Stimulated activated CD4-positive, alpha-beta T cell treated with anti-CD3 and anti-CD28 coated beads, Interleukin-12 subunit alpha, Interleukin-12 subunit beta, amount 100 ng/mL, for 4 hours (primary cell): Measurements from ENCODE around the gene FAM3D.

Experiments used
- DNase-seq: peaks from one replicate; pipeline ENCODE4 v3.0.0-alpha.2; 2020

FAM3D gene

DNA sequence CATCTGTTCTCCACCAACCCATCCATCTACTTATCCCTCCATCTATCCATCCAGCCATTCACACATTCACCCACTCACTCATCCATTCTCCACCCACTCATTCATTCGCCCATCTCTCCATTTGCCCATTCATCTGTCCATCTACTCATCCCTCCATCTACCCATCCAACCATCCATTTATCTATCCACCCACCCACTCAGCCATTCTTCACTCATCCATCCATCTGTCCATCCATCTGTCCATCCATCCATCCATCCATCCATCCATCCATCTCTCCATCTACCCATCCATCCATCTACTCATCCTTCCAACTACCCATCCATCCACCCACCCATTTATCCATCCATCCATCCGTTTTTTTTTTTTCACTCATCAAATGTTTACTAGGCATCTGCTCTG is 13.9 kb downstream of the FAM3D start:
- DNase-seq, result no peak

DNA sequence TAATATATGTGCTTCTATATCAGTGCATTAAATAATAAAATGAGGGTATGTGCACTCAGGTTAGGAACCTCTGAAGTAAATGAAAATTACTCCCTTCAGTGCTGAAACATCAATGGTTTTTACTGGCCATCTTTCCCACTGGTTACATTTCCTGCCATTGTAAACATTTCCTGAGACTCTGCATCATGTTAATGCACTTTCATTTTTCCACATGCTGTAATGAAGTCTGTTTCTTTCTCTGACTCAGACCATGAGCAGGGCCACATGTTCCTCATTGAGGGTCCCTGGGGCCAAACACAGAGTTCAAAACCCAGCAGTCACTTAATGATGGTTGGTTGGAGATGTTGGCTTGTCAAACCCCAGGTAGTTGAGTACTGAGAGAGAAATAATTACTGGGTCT is 15.3 kb downstream of the FAM3D start:
- DNase-seq, result no peak

DNA sequence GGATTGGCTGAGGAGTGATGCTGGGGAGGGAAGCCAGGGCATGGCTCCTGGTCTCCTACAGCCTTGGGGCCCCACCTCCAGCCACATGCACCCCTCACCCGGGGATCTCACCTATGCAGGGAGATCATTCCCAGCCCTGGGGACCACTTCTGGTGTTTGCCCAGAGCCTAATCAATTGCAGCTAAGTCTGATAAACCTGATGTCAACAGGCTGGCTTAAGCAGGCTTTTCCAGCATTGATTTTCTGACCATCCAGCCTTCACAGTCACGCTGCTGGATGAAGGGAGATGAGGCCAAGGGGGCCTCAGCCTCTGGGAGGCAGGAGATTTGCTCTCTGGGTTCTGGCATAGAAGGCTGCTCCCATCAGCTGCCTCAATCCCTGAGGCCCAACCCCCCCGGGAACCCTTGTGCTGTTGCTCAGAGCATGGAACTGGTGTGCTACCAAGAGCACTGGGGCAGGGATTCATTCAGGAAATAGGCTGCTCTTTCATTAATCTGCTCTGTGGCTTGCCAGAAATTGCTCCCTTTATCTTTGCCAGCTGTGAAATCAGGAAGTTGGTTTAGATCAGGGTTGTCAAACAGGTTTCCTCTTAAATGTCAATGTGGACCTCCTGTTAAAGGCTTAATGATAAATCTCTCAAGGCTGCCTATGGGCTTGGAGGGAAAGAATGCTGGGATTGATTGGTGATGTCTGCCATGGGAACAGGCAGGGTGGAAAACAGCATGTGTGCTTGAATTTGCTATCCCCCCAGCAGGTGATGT is 19.0 kb downstream of the FAM3D start:
- DNase-seq, result no peak

DNA sequence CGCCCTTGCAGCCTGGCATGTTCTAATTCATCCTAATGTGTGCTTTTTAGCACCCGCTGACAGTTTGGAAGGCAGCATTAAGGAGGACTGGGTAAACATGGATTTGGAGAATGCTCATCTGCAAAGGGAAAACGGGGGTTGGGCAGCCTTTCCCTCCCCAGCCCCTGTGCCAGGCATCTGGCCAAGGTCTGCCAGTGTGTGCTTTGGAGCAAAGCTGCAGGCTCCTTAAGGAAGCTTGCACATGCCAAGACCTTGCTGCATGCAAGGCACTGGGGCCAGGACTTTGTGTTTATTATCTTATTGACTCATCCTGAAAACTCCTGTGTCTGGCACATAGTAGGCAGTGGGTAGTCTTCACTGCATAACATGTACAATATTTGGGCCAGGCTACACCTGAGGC is 20.1 kb downstream of the FAM3D start:
- no peak for DNase-seq

DNA sequence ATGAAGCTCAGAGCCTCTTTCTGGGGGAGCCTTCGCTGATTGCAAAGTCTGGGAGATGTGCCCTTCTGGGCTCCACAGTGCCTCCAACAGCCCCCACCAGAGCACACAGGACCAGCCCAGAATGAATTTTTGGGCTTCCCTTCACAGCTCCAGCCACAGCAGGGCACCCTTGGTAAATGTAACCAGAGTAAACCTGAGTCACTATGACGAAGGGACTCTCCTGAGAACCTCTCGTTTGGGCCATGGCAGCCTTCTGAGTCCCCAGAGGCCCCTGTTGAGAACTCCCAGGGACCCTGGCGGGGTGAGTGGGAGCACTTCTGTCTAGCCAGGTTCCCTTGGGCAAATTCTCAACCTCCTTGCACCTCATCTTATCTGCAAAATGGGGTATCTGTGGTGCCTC is 20.8 kb downstream of the FAM3D start:
- no peak for DNase-seq

DNA sequence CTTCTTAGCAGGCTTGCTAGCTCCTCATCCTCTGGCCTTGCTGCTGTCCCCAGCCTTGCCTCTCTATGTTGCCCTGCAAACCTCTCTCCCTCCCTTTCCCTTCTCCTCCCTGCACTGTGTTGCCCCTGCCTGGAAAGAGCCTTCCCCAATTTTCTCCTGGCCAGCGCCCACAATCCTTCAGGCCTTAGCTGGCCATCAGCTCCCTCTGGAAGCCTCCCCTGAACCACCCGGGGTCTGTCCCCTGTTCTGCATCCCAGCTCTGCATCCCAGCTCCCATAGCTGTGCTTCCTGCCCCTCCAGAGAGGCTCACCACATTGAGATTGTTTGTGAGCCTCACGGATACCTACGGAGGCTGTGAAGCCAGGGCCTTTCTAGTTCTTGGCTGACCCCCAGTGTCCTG is 23.7 kb downstream of the FAM3D start:
- DNase-seq, result no peak

DNA sequence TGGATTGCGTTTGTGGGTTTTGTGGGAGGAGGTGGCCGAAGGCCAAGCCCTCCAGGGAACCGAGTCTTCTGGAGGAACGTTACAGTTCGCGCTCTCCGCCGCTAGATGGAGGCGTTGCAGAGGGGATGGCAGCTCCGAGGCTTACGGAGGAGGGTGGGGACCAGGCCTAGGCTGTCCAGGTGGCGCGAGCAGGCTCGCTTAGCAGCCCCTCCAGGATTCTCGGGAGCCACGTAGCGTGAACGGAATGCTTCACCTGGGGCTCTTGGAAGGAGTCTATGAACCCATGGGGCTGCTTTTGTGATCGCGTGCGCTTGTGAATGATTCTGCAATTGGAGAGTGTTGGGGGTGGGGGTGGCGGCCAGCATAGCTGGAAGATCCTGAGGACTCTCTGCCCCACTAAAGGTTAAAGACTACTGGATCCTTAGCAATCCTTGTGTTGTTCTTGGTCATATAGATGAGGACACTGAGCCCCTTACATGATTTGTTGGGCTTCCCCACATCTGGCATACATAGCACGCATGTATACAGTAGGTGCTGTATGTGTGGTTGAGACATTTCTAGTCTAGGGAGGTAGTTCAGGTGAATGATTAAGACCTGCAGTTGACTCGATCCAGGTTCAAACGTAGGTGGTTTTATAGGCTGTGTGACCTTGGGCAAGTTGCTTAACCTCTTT is 25.7 kb downstream of the FAM3D start:
- peak; percentile 56 for DNase-seq

DNA sequence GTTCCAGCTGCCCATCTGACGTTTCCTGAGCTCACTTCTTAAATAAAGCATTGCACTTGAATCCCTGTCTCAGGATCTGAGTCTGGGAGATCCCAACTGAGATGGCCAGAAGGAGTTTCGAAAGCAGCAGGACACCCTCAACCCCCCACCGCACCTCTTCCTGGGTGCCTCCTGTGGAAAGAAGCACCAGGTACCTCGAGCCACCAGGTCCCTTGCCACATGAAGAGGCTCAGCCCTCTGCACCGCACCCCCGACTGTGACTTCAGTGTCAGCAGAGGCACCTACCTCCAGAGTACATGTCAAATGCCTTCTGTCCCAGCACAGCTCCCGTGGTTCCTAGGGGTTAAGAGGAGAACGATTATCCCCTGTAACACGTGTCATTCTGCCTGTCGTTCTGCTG is 26.7 kb downstream of the FAM3D start:
- DNase-seq, result no peak

DNA sequence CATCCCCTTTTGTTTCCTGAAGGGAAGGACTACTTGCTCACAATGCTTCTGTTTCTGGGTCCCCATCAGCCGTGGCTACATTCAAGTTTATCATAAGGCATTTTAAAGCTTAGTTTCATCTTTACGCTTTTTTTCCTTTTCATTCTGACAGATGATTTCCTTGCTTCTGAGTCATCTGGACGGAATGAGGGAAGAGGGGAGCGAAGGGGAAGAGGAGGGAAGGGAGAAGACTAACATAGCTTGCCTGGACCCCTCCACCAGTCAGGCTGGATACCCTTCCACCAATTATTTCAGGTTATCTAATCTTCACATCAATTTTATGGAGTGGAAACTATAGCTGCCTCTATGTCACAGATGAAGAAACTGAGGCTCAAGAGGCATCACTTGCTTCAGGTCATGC is 27.6 kb downstream of the FAM3D start:
- no peak for DNase-seq

DNA sequence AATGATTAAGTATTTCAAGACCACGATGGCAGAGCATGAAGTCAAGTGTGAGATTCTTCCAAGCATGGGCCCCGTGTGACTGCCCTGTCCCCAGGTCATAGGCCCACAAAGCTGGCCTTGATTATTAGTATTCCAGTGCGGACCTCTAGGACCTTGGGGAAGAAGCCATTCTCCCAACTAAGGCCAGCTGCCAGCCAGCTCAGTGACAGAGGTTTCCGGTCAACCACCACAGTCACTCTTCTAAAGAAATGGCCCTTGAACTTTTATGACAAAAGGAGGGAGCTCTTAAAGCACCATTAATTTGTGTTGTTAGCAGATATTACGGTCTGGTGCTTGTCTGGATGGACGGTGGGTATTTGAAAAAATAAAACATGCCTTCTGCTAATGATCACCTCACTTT is 28.0 kb downstream of the FAM3D start:
- no peak for DNase-seq

DNA sequence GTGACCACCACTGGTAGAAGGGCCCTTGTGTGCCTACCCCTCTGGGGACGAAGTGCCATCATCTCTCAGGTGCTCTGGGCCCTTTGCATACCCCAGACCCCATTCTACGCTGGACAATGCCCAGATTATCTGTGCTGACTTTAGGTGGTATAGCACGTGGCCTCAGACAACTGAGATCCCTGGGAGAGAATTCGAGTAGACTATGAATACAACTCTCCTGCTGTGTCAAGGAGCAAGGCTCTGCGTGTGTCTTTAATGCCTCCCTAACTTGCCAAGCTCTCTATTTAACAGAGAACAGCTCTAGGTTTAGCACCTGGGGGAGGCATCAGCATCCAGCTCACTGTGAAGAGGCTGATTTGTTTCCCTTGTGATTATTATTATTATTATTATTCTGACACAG is 29.1 kb downstream of the FAM3D start:
- no peak for DNase-seq

DNA sequence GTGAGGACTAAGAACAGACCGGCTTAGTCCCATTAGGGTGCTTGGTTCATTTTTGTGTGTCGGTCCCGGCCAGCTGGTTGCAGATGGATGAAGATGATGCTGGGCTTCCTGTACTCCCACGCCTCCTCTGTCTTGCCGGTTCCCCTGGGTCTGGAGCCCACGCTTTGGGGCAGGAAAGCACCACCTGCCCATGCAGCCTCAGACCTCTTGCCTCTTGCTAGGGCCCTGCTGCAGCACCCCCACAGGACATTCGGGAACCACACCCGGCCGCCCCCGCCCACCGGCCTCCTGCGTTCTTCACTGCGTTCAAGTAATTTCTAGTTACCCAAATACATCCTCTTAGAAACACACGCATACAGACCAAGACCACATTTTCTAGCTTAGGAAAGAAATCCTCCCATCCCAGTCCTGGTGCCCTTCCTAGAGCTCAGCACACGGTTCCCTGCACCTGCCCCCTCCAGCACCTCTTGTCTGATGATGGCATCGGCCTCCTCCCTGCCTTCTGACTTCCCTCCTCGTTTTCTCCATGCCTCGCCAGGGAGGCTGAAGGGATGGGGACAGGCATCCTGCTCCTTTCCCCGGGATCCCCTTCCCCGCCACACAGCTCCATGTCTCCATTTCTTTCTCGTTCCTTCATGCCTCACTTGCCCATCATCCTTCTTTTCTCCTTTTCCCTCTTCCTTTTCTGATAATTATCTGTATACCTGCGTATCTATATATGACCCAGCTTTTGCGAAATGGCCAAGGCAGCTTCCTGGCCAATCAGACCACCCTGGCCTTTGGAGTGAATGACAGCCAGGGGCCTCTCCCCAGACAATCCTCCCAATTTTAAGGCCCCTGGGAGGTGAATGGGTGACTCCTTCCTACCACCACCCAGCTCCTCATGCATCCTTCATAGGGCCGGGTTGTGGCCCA is 30.9 kb downstream of the FAM3D start:
- no peak for DNase-seq

DNA sequence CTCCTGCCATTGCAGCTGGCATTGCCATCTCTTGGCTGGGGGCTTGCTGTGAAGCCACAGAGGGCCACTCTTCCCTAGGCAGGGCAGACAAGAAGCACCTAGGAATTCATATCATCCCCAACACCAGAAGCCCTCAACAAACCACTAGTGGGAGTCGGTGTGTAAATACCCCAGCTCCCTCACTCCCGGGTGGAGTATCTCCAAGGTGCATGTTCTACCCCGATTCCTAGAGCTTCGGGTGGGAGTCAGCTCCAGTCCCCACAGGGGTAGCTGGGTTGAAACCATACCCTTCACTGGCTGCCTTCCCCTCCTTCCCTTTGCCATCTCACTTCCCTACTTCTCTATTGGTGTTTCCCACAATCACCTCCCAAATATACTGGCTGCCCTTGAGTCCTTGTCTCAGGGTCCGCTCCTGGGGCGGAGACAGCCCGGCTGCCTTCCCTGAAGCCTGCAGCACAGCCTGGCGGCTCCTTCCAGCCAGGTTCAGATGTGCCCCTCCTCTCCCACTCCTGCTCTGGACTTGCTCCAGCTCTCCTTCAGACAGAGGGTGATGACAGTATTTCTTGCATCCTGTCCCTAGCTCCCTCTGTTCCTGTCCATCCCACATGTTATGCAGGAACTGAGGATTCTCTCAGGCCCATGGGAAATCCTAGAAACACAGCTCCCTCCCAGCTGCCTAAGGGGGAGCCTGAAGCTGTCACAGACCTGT is 33.3 kb downstream of the FAM3D start:
- DNase-seq, result no peak

DNA sequence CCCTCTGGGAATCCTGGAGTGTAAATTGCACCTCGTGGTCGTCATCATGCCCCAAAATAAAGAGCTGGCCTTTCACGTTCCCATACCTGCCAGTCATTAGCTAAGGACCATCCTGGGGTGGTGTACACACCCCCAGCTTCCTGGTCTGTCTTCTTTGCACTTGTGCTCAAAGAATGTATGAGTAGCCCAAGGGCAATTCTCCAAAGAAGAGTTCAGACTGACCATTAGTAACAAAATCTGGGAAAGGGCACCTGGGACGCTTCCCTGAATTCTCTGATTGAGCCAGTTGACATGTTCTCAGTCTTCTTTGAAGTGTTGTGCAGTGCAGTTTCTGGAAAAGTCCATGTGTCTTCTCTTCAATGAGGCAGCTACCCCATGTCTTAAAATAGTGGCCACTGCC is 34.8 kb downstream of the FAM3D start:
- DNase-seq, result no peak

DNA sequence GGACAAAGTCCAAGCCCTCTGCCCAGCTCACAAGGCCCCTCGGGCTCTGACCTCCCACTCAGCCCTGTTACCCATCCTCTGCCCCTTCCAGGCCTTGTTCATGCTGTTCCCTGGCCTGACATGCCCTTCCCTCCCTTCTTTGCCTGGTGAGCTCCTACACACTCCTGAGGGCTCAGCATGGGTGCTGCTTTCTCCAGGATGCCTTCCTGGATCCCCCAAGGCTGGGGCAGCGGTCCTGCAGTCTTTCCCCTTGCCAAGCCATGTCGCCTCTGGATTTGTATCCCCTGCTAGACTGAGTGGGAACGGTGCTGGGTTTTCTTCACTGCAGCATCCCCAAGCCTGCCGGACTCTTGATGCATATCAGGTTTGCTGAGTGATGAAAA is 35.9 kb downstream of the FAM3D start:
- DNase-seq, result no peak

DNA sequence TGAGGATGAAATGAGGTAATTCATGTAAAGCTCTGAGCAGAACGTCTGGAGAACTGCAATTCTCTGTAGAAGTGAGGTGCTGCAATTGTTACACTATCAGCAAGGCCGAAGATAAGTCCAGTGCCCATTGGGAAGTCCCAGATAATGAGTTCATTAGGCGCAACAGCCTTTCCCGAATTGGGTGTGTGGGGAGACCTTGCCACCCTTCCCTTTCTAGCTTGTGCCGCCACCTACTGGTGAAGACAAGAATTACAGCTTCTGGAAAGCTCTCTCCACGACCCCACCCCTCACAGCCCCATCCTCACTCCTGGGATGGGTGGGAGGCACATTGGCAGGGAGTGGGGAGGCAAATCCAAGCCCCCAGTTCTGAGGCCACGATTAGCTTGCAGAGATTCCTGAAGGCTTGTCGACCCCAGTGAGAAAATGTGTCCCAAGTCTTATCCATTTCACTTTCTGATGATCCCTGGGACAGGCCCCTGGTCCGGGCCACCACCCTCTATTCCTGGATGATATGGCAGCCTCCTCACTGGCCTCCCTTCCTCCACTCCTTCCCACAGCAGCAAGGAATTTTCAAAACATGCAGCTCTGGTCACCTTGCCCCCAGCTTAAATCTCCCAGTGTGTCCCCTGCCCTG is 36.4 kb downstream of the FAM3D start:
- peak; percentile 52 for DNase-seq

DNA sequence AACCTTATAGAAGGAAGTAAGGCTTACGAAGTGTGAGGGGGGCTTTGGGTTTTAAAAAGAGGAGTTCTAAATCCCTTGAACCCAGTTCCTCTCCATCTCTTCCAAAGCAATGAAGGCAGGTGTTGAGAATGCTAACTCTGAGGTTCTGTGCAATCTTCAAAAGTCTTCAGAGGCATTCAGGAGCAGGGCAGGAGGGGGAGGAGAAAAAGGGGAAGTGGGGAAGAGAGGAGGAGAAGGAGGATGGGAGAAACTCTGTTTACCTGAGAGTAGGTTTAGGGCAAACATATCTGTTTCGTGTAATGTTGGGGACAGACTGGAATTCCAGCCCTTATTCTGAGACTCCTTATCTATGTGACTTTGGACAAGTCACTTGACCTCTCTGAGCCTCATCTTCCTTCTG is 36.9 kb downstream of the FAM3D start:
- DNase-seq, result no peak

DNA sequence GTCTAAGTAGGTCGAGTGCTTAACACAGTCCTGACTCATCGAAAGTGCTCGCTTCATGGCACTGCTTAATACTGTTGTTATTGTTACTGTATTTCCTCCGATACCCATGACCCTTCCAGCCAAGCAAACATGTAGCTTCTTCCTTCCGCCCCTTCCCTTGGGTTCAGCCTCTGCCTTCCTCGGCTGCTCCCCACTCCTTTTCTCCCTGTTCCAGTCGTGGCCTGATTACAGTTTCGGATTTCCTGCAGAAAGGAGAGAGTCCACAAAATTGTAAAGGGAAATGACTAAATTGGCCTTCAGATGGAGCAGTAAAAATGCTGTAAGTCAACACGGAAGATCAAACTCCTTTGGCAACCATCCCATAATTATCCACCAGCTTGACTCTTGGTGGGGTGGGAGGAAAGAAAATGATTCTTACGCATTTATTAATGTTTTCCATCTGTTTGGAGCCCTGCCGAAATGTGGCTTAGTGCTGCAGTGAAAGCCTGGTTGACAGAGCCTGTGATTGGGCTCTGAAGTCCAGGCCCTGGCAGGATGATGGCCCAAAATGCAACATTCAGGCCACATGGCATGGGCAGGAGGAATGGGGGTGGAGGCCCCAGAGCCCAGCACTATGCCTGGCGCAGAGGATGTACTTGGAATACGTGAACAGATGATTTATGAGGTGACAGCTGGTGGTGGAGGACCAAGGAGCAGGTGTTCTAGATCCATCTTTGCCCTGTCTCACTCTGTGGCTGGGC is 37.6 kb downstream of the FAM3D start:
- DNase-seq, result no peak

DNA sequence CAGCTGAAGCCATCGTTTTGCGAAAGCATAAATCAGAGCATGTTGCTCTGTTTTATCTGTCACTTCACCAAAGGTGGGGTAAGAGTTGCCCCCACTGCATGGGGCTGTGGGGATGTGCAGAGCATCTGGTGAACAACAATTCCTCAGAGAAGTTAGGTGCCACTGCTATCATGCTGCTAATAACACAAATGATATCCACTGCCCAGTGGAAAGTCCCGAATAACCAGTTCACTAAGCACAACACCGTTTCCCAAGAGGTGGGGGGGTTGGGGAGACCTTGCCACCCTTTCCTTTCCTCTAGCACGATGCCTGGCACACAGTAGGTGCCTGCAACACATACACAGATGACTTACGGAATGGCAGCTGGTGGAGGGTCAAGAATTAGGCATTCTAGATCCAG is 38.6 kb downstream of the FAM3D start:
- DNase-seq, result no peak

DNA sequence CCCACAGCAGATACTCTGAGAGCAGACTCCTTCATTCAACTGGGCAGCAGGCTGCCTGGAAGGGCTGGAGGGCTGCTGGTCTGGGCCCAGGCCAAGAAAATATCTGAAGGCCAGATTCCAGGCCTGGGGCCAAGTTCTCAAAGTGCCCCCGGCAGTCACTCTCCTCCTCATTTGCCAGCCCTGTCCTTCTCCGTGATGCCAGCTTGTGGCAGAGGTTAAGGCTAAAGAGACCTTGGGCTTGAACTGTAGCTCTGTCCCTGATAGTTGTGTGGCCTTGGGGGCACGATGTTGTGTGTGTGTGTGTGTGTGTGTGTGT is 39.0 kb downstream of the FAM3D start:
- DNase-seq, result no peak

DNA sequence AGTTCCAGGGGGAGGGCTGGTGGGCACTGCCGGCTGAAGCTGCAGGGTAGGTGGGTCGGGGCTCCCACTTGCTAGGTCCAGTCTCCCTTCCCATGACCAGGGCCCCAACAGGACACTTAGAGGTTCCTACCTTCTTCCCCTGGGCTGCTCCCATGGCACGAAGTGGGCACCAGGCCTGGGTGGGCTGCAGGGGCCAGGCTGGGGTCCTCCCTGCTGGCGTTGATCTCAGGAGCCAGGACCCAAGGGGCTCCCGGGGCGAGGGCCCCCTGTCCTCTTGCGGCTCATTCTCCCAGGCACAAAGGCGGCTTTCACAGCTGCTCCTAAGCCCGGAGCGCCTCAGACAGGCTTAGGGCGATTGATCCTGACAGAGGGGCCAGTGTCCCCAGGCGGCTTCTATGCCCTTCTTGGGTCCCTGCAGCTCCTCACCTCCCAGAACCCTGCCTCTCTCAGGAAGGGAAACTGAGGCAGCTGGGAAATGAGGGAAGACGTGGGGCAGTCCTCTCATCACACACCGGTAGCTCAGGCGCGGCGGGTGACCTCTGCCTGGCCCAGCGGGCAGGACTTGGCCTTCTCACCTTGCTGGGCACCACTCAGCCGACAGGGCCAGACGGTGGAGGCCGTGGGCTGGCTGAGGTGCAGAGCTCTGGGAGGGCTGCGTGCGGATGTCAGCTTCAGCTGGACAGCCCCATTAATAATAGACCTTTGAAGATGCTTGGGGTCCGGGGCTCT is 39.6 kb downstream of the FAM3D start:
- DNase-seq, result no peak
